GM12801 (cell line): ENCODE measurements around the gene NME4.

Experiments used
- TF ChIP-seq, protein P1 (sequence below): IDR thresholded peaks from one replicate; pipeline ENCODE4 v1.5.1; 2011; ENCODE audit warnings: control low read depth; ENCODE audit not compliant: insufficient read length; ENCODE audit errors: extremely low read depth

The NME4 gene

DNA sequence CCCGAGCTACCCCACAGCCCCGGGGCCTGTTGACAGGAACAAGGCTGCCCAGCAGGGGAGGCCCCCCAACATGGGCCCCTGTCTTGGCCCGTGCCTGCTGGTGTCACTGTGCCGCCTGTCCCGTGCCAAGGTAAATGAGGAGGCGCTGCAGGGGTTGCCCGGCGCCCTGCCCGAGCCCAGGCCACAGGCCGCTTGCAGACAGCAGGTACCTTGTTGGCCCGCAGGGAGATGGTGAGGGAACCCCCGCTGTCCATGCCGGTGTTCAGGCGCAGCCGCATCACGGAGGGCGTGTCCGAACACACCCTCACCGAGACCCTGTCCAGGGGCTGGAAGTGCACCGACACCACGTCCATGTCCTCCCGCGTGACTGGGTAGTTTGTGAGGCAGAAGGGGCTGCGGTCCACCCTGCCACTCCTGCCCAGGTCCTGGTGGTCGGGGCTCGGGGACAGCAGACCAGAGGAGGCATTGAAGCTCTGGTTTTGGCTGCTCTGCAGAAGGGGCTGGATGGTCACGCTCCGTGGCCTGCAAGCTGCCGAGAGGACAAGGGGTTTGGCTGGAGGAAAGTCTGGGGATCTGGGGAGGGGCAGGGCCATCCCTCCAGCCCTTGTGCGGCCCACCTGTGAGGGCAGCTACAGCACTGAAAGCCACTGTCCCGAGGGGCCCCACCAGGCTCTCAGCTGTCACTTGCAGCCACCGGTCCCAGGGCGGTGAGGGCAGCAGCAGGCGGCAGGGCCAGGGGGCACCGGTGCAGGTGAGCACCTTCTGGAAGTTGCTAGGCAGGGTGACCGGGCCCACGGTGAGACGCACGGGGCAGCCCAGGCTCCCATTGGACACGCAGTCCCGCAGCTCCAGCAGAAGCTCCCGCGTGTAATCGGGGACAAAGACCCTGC, 20.8 kb upstream of the NME4 start:
- TF ChIP-seq, protein P1, sequence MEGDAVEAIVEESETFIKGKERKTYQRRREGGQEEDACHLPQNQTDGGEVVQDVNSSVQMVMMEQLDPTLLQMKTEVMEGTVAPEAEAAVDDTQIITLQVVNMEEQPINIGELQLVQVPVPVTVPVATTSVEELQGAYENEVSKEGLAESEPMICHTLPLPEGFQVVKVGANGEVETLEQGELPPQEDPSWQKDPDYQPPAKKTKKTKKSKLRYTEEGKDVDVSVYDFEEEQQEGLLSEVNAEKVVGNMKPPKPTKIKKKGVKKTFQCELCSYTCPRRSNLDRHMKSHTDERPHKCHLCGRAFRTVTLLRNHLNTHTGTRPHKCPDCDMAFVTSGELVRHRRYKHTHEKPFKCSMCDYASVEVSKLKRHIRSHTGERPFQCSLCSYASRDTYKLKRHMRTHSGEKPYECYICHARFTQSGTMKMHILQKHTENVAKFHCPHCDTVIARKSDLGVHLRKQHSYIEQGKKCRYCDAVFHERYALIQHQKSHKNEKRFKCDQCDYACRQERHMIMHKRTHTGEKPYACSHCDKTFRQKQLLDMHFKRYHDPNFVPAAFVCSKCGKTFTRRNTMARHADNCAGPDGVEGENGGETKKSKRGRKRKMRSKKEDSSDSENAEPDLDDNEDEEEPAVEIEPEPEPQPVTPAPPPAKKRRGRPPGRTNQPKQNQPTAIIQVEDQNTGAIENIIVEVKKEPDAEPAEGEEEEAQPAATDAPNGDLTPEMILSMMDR: no peak

DNA sequence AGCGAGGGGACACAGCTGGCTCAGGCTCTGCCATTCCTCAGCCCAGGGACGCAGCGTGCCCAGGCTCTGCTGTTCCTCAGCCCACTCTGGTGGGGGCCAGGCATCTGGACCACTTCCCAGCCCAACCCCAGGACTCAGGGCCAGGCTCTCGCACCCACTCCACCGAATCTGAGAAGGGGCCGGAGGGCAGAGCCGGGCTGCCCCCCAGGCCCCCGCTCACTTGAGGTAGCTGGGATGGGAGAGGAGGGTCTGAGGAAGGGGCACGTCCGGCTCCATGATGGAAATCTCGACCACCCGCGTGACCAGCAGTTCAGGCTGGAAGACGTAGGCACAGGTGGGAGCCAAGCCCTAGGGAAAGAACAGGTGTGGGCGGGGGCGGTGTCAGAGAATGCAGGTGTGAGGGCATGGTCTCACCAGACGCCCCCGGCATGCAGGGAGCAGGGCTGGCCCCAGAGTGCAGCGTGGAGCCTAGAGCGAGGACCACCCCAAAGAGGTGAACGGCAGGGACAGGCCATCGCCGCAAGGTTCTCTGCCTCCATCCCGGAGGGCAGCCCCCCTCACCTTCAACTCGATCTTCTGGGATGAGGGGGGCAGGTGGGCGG, 20.1 kb upstream of the NME4 start:
- TF ChIP-seq, protein P1: no peak

DNA sequence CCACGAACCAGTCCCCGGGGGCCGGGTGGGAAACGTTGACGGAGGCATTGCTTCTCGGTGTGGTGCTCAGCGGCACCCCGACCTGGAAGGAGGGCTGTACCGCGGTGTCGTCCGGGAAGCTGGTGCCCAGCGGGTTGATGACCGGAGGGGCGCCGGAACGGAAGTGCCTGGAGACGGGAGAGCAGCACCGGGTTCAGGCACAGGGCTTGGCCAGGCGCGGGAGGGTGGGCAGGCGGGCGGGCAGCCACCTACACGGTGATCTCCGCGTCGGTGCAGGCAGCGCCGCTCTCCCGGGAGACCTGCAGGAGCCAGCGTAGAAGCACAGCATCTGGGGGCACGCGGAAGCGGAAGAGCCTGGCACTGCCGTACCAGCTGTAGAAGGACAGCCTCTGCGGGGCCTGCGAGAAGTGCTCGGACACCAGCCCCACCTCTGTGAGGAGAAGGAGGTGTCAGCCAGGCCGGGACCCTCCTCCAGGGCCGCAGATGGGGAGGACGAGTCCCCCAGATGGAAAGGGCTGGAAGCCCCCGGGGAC, 19.5 kb upstream of the NME4 start:
- TF ChIP-seq, protein P1: no peak

DNA sequence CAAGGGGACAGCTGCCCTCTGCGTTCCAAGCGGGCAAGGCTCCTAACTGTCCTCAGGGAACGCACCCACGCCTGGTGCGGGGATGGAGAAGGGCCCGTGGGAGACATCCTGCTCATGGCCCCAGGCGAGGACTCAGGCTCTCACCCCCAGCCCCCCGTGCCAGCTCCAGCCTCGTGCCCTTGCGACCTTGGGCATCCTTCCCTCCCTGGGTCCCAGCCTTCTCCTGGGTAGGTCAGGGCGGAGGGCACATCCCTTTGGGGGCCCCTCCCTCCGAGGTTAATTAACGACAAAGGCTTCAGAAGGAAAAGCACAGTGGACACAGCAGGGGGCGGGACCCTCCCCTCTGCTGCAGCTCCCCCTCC, 18.2 kb upstream of the NME4 start:
- TF ChIP-seq, protein P1: no peak

DNA sequence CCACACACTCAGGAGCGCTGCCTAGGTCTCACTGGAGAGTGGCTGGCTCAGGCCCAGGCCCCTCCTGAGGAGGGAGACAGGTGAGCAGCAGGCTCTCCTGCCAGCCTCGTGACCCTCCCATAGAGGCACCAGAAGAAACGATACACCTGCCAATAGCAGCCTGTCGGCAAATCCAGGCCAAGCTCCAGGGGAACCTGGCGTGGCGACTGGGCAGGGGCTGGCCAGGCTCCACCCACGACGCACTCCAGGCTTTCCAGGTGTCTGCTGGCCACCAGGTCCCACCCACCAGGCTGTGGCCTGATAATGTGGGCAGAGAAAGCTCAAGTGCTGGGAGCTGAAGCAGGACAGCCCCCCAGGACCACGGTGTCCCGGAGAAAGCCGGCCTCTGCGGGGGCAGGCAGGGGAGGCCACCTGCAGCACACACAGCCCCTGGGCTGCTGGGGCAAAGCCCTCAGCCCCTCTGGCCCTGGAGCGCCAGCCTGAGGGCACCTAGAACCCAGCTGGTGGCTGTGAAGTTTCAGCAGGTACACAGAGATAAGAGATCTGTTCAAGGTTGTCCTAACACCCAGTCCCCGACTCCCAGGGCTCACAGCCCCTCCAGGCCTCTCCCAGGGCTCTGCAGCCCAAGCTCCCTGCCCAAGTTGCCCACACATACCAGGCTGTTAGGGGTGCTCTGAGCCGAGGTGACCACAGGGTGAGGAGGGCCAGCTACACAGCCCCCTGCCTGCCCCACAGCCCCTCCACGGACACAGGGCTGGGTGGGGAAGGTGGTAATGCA, 17.6 kb upstream of the NME4 start:
- TF ChIP-seq, protein P1: no peak

DNA sequence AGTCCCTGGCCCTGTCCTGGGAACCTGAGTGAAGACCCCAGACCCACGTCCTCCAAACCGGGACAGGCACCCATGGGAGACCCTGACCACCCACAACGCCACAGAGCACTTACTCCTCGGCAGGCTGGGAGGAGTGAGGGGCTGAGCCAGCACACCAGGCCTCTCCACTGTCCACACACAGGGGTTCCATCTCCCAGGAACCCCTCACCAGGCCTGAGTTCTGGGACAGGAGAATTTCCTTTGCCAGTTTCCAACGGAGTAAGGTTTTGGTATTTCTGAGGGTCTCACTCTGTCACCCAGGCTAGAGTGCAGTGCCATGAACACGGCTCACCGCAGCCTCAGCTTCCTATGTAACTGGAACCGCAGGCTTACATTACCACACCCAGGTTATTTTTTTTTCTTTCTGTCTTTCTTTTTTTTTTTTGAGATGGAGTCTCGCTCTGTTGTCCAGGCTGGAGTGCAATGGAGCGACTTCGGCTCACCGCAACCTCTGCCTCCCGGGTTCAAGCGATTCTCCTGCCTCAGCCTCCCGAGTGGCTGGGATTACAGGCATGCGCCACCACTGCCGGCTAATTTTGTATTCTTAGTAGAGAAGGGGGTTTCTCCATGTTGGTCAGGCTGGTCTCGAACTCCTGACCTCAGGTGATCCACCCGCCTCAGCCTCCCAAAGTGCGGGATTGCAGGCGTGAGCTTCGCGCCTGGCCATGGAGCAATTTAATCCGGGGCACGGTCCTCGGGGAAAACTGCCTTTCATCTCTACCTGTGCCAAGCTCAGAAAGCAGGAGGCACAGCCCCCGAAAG, 16.8 kb upstream of the NME4 start:
- TF ChIP-seq, protein P1: no peak
